Esophagus muscularis mucosa (tissue), 4 donors: ENCODE measurements around the gene EIF2A. TPM values are rescaled to one million over a fixed set of nuclear protein-coding genes. Genes with fewer than 3 reads are reported as not detected.

ENCODE experiments used
- DNase-seq: peaks from one replicate; pipeline ENCODE4 v3.0.0-alpha.2; 2017; ENCODE audit errors: extremely low spot score
- H3K27ac ChIP-seq, 4 donors: fragments of 200-600 bp; sonication (generic); replicated peaks in 1 of 4; 1 replicate in 3 of 4; 2 replicates in 1 of 4; pipeline ENCODE4 v1.5.1; 2016 to 2019; ENCODE audit warnings: mild to moderate bottlenecking in 1 of 4
- H3K27me3 ChIP-seq, 4 donors: fragments of 200-600 bp; sonication (generic); one replicate each; pipeline versions ENCODE4 v1.5.1 to v1.6.0; 2016 to 2019
- H3K36me3 ChIP-seq, 4 donors: fragments of 200-600 bp; sonication (generic); one replicate each; pipeline ENCODE4 v1.5.1; 2016 to 2019
- H3K4me1 ChIP-seq, 4 donors: fragments of 200-600 bp; sonication (generic); one replicate each; pipeline ENCODE4 v1.5.1; 2016 to 2019
- H3K4me3 ChIP-seq, 4 donors: fragments of 200-600 bp; sonication (generic); 1 replicate in 2 of 4; 2 replicates in 2 of 4; pipeline ENCODE4 v1.5.1; 2016 to 2019; ENCODE audit warnings: mild to moderate bottlenecking in 4 of 4, moderate library complexity in 1 of 4
- H3K9me3 ChIP-seq, 4 donors: fragments of 200-600 bp; sonication (generic); 1 replicate in 3 of 4; 2 replicates in 1 of 4; pipeline ENCODE4 v1.5.1; 2016 to 2019
- CTCF ChIP-seq, 3 experiments: fragments of 200-600 bp in 2 of 3; fragments of 450-650 bp in 1 of 3; sonication (generic) in 2 of 3; IDR thresholded peaks; one replicate each; pipeline ENCODE4 v1.5.1; 2017 to 2019; ENCODE audit warnings: antibody characterized with exemption in 3 of 3, mild to moderate bottlenecking in 2 of 3, moderate library complexity in 1 of 3
- EP300 ChIP-seq: sonication (generic); formaldehyde crosslinking; IDR thresholded peaks from one replicate; pipeline ENCODE4 v1.6.1; 2017; ENCODE audit warnings: antibody characterized with exemption
- POLR2A ChIP-seq: fragments of 450-650 bp; IDR thresholded peaks from one replicate; pipeline ENCODE4 v1.6.1; 2017; ENCODE audit warnings: antibody characterized with exemption, moderate library complexity, mild to moderate bottlenecking, low read depth
- POLR2AphosphoS5 ChIP-seq, 2 donors: sonication (generic); formaldehyde crosslinking; IDR thresholded peaks; one replicate each; pipeline ENCODE4 v1.6.1; 2017; ENCODE audit warnings: antibody characterized with exemption in 2 of 2
- WGBS: methylation state at CpG from one replicate; pipeline ENCODE4 v1.1.5; 2018; 5-methylcytosine and 5-hydroxymethylcytosine counted together
- intact Hi-C: fragments of 100-400 bp; cut with DNase I; formaldehyde crosslinking; loops from one replicate; pipeline ENCODE4 v1.15.1; 2023
- total RNA-seq, 4 donors: library from RNA; depleted of rRNA; stranded (reverse); fragments of >200 nt; gene quantifications; one replicate each; pipeline versions ENCODE4 v1.1.0 to v1.2.1, GENCODE V29; 2016

Gene EIF2A
- total RNA-seq, 4 donors from 2014 or later: 113 to 176 (median 154) TPM

DNA sequence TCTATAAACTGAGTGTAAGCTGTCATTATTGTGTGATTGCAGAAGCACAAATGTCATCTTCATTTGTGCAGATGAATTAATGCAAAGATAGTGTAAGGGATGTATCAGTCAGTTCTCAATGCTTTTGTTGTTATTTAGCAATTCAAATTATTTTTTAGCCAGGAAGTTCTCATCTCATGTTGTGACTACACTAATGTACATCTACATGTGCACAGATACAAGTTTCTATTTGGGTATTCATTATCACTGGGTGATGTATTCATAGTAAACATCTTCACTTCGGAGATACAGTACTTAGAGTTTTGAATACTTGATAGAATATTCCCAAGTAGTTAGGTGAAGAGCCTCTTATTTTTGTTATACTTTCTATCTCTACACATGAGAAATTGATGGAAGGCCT is 11.1 kb downstream of the EIF2A start:
- Histone ChIP-seq H3K9me3 (no peaks in the 10 kb centered on the region), H3K36me3 (peaks cover 25 to 52% (median 34%) of the 10 kb centered on the region in 4 donors), H3K4me1 (no peaks in the 10 kb centered on the region), H3K27me3 (no peaks in the 10 kb centered on the region), H3K27ac (no peak overlapping the region), H3K4me3 (no peak overlapping the region)
- 91% methylated on average over 1 of the region's 1 CpG for WGBS
- TF ChIP-seq EP300 (no peak), CTCF (IDR thresholded peaks at IDR 0.05) (no peak), POLR2A (no peak), POLR2AphosphoS5 (IDR thresholded peaks at IDR 0.05) (no peak)
- no peak for DNase-seq
- intact Hi-C loops: no loop called here

GRCh38 chr3:150564243-150564642 is 17.7 kb downstream of the EIF2A start:
- H3K36me3 ChIP-seq: peaks cover 20 to 70% (median 42%) of the 10 kb centered on the region in 4 donors
- TF ChIP-seq CTCF (IDR thresholded peaks at IDR 0.05) (no peak), EP300 (no peak), POLR2AphosphoS5 (IDR thresholded peaks at IDR 0.05) (no peak), POLR2A (no peak)
- 96% methylated on average over 2 of the region's 2 CpGs for WGBS

DNA sequence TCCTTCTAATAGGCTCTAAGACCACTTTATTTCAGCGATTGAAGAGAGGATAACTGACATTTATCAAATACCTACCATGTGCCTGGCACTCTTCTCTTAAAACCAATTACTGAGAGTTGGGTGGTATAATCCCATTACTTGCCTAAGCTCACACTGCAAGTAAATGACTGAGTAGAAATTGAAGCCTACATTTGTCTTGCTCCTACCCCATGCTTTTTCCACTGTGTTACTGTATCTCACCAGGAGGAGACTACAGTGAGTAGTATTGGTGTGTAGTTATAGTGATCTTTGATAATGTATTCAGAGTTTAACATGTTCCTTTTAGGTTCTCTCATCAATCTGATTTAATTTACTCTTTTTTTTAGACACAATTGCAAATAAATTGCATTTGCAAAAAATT is 20.7 kb downstream of the EIF2A start:
- intact Hi-C loops: no loop called here
- H3K9me3 ChIP-seq: no peaks in the 10 kb centered on the region
- H3K4me3 ChIP-seq: no peak overlapping the region
- no peaks in the 10 kb centered on the region for H3K4me1 ChIP-seq
- DNase-seq: no peak
- H3K27me3 ChIP-seq: no peaks in the 10 kb centered on the region
- no peak for TF ChIP-seq EP300
- TF ChIP-seq CTCF (IDR thresholded peaks at IDR 0.05): no peak
- no peak for TF ChIP-seq POLR2A
- WGBS: 100% methylated on average over 1 of the region's 1 CpG
- H3K27ac ChIP-seq: no peak overlapping the region
- peaks cover 27 to 92% (median 63%) of the 10 kb centered on the region in 4 donors for H3K36me3 ChIP-seq

More at GRCh38 chr3:150564243-150564642, 17.7 kb downstream of the EIF2A start:
- no peak for DNase-seq
- Histone ChIP-seq H3K27me3 (no peaks in the 10 kb centered on the region), H3K27ac (no peak overlapping the region), H3K4me3 (no peak overlapping the region), H3K9me3 (no peaks in the 10 kb centered on the region), H3K4me1 (no peaks in the 10 kb centered on the region)
- intact Hi-C loops: no loop called here

DNA sequence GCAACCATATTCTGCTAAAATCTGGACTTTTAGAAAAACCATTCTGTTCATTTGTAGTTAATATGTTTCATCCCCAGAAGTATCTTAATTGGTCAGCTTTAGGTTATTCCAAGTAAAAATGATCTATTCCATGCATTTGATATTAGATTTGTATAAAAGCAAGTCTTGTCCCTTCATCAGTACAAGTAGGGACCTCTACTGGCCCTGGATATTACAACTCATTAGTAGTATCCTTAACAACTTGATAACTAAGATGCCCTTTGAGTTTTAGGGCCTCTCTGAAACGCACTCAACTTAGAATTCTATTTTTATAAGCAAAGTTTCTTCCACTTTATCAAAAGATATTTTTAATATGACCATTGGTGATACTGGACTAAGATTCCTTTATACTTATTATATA is 31.3 kb downstream of the EIF2A start:
- DNase-seq: no peak
- Histone ChIP-seq H3K27me3 (no peaks in the 10 kb centered on the region), H3K27ac (no peak overlapping the region), H3K9me3 (no peaks in the 10 kb centered on the region), H3K4me3 (no peak overlapping the region), H3K36me3 (peaks cover 20 to 83% (median 57%) of the 10 kb centered on the region in 4 donors), H3K4me1 (no peaks in the 10 kb centered on the region)
- intact Hi-C loops: no loop called here
- TF ChIP-seq CTCF (IDR thresholded peaks at IDR 0.05): no peak
- no peak for TF ChIP-seq EP300
- WGBS: 88% methylated on average over 1 of the region's 1 CpG

- H3K4me1 ChIP-seq: no peaks in the 10 kb centered on the region
- H3K9me3 ChIP-seq: no peaks in the 10 kb centered on the region
- H3K27me3 ChIP-seq: no peaks in the 10 kb centered on the region
- intact Hi-C loops: no loop called here
- H3K36me3 ChIP-seq: peaks cover 32 to 88% (median 66%) of the 10 kb centered on the region in 4 donors
- no peak for TF ChIP-seq POLR2A
- no peak for TF ChIP-seq EP300
- TF ChIP-seq CTCF (IDR thresholded peaks at IDR 0.05): no peak
- TF ChIP-seq POLR2AphosphoS5 (IDR thresholded peaks at IDR 0.05): no peak
- H3K4me3 ChIP-seq: no peak overlapping the region
- no peak overlapping the region for H3K27ac ChIP-seq
- DNase-seq: no peak
Observed at GRCh38 chr3:150581174-150581573, 34.6 kb downstream of the EIF2A start.
